GM10266 (cell line): Measurements from ENCODE around the gene MICOS13.

ENCODE experiments used
- DNase-seq: peaks from one replicate; pipeline ENCODE4 v3.0.0; 2012; ENCODE audit errors: extremely low spot score
- TF ChIP-seq, protein P1 (sequence below): IDR thresholded peaks from 2 replicates; pipeline ENCODE4 v1.5.1; 2012; ENCODE audit warnings: mild to moderate bottlenecking, low read depth; ENCODE audit not compliant: control insufficient read depth, insufficient read depth; ENCODE audit errors: missing control alignments

Gene MICOS13

DNA sequence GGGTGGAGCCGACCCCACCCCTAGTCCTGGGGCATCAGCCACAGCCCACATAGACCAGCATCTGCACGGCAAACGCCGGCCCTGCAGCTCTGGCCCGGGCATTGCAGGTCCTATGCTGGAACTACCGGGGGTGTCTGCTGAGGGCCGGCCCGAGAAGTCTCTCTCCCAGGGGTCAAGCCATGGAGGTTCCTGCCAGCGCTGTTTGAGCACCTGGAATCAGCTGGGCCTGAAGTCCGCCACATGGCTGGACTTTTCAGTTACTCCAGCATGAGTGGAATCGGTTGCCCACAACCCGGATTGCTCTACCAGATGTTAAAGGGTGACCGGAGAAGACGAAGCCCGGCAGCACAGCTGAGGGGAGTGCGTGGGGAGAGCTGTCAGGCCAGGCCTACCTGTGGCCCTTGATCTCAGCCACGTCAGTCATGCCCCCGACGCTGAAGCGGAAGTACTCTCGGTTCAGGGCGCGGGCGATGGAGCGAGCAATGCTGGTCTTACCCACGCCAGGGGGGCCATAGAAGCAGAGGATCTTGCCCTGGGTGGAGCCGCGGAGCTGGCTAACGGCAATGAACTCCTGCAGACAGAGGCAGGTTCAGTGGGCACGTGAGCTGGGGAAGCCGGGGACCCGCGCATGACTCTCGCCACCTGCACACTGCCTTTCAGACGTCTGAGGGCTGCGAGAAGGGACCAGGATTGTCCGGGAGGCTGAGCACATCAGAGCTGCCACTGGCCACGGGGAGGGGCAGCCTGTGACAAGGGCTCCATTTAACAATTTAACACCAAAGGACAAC lies 18.5 kb upstream of the MICOS13 start:
- TF ChIP-seq, protein P1, sequence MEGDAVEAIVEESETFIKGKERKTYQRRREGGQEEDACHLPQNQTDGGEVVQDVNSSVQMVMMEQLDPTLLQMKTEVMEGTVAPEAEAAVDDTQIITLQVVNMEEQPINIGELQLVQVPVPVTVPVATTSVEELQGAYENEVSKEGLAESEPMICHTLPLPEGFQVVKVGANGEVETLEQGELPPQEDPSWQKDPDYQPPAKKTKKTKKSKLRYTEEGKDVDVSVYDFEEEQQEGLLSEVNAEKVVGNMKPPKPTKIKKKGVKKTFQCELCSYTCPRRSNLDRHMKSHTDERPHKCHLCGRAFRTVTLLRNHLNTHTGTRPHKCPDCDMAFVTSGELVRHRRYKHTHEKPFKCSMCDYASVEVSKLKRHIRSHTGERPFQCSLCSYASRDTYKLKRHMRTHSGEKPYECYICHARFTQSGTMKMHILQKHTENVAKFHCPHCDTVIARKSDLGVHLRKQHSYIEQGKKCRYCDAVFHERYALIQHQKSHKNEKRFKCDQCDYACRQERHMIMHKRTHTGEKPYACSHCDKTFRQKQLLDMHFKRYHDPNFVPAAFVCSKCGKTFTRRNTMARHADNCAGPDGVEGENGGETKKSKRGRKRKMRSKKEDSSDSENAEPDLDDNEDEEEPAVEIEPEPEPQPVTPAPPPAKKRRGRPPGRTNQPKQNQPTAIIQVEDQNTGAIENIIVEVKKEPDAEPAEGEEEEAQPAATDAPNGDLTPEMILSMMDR: no peak
- DNase-seq: no peak

DNA sequence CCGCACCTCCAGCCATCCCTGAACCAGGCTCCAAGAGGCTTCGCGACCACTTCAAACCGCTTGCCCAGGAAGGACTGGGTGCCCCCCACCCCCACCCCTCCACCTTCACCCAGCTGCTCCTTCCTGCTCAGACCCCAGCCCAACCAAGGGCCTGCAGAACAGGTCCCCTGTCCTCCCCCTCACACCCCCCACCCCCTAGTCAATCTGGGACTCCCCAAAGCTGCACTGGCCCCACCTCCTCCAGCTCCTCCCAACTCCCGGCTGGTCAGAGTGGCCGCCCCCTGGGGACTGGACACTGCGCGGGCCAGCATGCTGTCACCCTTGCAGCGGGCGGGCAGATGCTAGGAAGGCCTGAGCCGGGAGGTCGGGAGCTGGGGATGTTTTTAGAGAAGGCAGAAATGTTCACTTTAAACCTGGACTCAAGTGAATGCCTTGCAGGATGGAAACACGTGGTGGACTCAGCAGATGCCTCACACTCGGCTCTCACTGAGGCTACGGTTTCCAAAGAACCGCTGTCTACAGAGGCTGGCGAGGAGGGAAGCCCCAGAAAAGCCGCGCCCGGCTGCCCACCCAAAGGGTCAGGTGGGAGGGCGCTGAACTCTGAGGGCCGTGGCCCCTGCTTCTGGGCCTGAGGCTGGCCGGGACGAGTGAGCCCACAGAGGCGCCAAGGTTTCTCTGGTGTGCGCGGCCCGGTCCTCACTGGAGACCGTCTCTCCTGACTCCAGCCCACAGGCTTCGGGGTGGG lies 17.7 kb upstream of the MICOS13 start:
- TF ChIP-seq, protein P1: no peak
- no peak for DNase-seq

DNA sequence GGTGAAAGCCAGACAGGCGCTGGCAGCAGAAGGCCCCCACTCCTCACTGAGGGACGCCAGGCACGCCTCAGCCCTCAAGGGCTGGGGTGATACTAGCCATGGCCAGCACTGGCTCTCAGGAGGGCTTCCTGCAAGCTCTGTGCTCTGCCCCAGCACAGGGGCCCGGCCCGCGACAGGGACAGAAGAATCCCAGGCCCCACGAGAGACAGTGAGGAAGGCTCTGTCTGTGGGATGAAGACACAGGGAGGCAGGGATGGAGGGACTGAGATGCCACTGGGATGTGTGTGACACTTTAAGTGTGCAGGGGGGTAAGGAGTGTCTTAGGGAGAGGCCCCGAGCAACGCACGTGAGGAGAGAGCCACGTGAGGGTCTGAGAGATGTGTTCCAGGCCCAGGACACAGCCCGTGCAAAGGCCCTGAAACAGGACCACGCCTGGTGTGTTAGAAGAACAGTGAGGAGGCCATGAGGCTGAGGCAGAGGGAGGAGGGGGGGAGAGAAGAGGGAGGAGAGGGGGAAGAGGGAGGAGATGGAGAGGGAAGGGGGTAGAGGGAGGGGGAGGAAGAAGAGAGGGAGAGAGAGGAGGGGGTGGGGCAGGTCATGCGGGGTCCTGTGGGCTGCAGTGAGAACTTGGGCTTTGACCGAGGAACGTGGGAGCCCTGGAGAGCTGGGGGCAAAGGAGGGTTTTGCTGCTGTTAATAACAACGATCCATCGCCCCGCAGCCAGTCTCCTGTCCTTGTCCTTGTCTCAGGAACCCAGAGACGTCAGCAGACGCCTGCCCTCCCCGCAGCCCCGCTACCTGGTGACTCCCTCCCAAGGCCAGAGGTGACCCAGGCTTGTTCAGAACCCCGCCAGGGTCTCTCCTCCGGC lies 16.9 kb upstream of the MICOS13 start:
- TF ChIP-seq, protein P1: no peak
- no peak for DNase-seq

DNA sequence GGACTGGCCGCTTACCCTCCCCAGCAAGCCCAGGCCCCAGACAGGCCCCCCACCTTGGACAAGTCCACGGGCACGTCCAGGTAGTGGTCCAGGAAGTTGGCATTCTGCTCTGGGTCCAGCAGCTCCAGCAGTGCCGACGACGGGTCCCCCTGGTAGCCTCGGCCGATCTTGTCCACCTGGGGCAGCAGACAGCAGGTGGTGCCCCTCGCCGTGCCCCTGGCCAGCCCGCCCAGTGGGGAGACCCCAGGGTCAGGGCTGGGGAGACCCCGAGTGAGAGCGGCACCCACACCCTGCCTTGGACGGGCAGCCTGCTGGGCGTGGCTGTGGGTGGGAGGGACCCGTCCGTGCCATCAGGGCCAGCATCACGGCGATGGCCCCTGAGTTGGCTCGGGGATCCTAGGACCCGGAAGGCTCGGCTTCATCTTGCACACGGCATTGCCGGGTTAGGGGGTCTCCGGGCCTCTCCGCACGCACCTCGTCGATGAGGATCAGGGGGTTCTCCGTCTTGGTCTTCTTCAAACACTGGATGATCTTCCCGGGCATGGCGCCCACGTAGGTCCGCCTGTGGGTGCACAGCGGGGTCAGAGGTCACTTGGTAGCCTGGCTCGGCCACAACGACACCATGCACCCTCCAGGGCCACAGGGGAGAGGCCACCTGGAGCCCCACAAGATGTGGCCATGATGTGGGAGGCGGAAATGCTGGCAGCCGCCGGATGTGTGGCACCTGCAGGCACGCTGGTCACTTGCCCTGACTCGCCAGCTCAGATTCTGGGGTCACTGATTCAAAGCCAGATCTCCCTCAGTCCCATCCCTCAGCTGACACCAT lies 16.1 kb upstream of the MICOS13 start:
- TF ChIP-seq, protein P1: no peak
- DNase-seq: no peak

DNA sequence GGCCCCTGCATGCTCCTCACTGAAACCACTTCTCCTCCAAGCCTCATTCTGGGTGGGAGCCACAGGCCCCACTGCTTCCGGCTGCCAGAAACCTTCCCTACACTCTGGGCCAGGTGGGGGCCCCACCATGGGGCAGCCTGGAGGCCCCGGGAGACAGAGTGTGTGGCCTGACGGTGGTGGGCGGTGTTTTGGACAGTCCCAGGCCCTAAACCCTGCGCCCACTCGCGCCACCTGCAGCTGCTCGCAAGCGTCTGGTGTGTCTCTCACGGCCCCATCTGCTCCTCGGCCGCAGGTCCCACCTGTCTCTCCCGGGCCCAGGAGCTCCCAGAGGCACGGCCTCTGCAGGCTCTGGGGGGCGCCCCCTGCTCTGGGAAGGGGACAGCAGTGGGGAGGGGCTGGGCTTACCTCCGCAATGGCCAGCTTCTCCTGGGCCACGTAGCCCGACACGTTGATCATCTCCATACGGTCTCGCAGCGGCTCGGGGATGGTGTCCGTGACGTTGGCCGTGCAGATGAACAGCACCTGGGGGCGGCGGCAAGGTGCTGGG lies 15.4 kb upstream of the MICOS13 start:
- no peak for DNase-seq
- TF ChIP-seq, protein P1: no peak

DNA sequence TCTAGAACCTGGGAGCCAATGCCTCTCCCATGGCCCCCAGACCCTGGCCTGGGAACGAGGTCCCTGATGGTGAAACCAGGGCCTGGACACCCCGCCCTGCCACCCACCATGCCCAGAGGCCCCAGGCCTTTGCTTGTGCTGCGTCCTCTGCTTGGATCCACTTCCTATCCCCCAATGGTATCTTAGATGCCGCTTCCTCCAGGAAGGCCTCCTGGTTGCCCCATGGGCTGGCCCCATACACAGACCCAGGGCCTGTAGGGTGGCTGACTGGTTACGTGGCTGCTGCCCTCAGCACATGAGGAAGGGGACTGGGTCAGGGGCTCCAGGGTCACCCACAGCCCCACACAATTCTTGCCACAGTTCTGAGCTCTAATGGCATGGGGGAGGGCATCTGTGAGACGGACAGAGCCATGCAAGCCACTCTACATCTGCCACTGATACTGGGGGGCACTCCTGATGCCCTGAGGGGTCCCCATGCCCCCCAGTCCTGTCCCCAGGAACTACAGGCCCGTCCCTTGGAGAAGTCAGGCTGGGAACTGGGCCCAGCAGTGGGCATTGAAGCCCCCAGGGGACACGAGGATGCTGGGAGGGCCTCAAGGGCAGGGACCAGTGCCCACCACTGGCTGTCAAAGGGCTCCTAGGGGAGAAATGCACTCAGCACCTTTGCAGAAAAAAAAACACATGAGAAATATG lies 14.8 kb upstream of the MICOS13 start:
- TF ChIP-seq, protein P1: no peak
- no peak for DNase-seq
